Measurements from ENCODE around the gene NEDD9. TPM values are rescaled to one million over a fixed set of nuclear protein-coding genes. Genes with fewer than 3 reads are reported as not detected.

Gene NEDD9
- total and polyA plus RNA-seq, 2 of the 13 experiments (the other 11 are each of a cell fraction or from before 2014, with no cell fraction given) = 27.1 to 389 TPM

GRCh38 chr6:11224252-11224965 lies 8.1 kb downstream of the NEDD9 start (continued):
- TF ChIP-seq ZMYM4 (CRISPR knock-in tag; IDR thresholded peaks at IDR 0.05) (0 out of 2 replicates have a peak, but pooled peaks have one; percentile 13), SRSF1 (optimal IDR thresholded peaks at IDR 0.05; ENCODE audit: low read depth, low read length) (no peak), ZNF263 (CRISPR knock-in tag; IDR thresholded peaks at IDR 0.05) (no peak), ZNF574 (CRISPR knock-in tag; IDR thresholded peaks at IDR 0.05) (no peak), ZBTB20 (CRISPR knock-in tag; IDR thresholded peaks at IDR 0.05; ENCODE audit: borderline replicate concordance, low read depth) (no peak), SKIL (CRISPR knock-in tag; IDR thresholded peaks at IDR 0.05; ENCODE audit: borderline replicate concordance) (no peak), ZBED4 (CRISPR knock-in tag; IDR thresholded peaks at IDR 0.05; ENCODE audit: borderline replicate concordance) (0 out of 2 replicates have a peak, but pooled peaks have one; percentile 18), POLR2G (IDR thresholded peaks at IDR 0.05; ENCODE audit: low read depth, low read length) (peak; percentile 50), JUND (CRISPR knock-in tag; IDR thresholded peaks at IDR 0.05) (no peak), ZFX (CRISPR knock-in tag; IDR thresholded peaks at IDR 0.05; ENCODE audit: low read depth) (peak; percentile 43; the same call in 1 of the 2 replicates), ZNF350 (CRISPR knock-in tag; IDR thresholded peaks at IDR 0.05; ENCODE audit: borderline replicate concordance, low read depth) (no peak), REPIN1 (CRISPR knock-in tag; IDR thresholded peaks at IDR 0.05; ENCODE audit: borderline replicate concordance, low read depth) (no peak), ELF4 (CRISPR knock-in tag; IDR thresholded peaks at IDR 0.05; ENCODE audit: borderline replicate concordance) (no peak), ARID4A (CRISPR knock-in tag; IDR thresholded peaks at IDR 0.05; ENCODE audit: borderline replicate concordance) (0 out of 2 replicates have a peak, but pooled peaks have one; percentile 34)

Measured in HepG2 (cell line).